LNCaP clone FGC (cell line): ENCODE data around the gene ITGA11.

ENCODE experiments used
- DNase-seq: peaks from one replicate; pipeline ENCODE4 v3.0.0-alpha.2; 2011; ENCODE audit warnings: low read depth
- H3K4me3 ChIP-seq: 2 replicates; pipeline ENCODE4 v1.5.1; 2011; ENCODE audit warnings: mild to moderate bottlenecking, low read depth, low read length, control low read depth
- CTCF ChIP-seq: IDR thresholded peaks from 2 replicates; pipeline ENCODE4 v1.5.1; 2012; ENCODE audit warnings: mild to moderate bottlenecking; ENCODE audit not compliant: control insufficient read depth, insufficient read depth; ENCODE audit errors: extremely low read depth

Gene ITGA11

GRCh38 chr15:68302729-68303128 is 129.2 kb downstream of the ITGA11 start:
- H3K4me3 ChIP-seq = no peak overlapping the region
- TF ChIP-seq CTCF = no peak
- no peak for DNase-seq

GRCh38 chr15:68301301-68301700 is 130.7 kb downstream of the ITGA11 start:
- no peak for DNase-seq
- TF ChIP-seq CTCF = no peak
- H3K4me3 ChIP-seq = no peak overlapping the region

- no peak for DNase-seq
- no peak overlapping the region for H3K4me3 ChIP-seq
Measured at GRCh38 chr15:68300115-68300940, 131.6 kb downstream of the ITGA11 start.

GRCh38 chr15:68299436-68299835 is 132.5 kb downstream of the ITGA11 start:
- TF ChIP-seq CTCF = no peak
- no peak overlapping the region for H3K4me3 ChIP-seq
- no peak for DNase-seq

More at GRCh38 chr15:68300115-68300940, 131.6 kb downstream of the ITGA11 start:
- no peak for TF ChIP-seq CTCF

- no peak for TF ChIP-seq CTCF
- H3K4me3 ChIP-seq = no peak overlapping the region
Measured at GRCh38 chr15:68298882-68299381, 133.0 kb downstream of the ITGA11 start.

GRCh38 chr15:68298336-68298735 is 133.6 kb downstream of the ITGA11 start:
- TF ChIP-seq CTCF = no peak
- no peak overlapping the region for H3K4me3 ChIP-seq
- no peak for DNase-seq

More at GRCh38 chr15:68298882-68299381, 133.0 kb downstream of the ITGA11 start:
- no peak for DNase-seq
